SJCRH30 (cell line): Measurements from ENCODE around the gene TPBGL. TPM values are rescaled to one million over a fixed set of nuclear protein-coding genes. Genes with fewer than 3 reads are reported as not detected.

Experiments used
- DNase-seq, 2 experiments: peaks; one replicate each; pipeline ENCODE4 v3.0.0-alpha.2; 2015 to 2020
- H3K27ac ChIP-seq: fragments of 250-450 bp; sonication (Bioruptor Pico); 2 replicates; pipeline ENCODE4 v1.5.1; 2020; ENCODE audit warnings: mild to moderate bottlenecking, moderate library complexity
- H3K27me3 ChIP-seq: fragments of 250-450 bp; sonication (Bioruptor Pico); 2 replicates; pipeline ENCODE4 v1.5.1; 2020; ENCODE audit warnings: mild to moderate bottlenecking, moderate library complexity
- H3K36me3 ChIP-seq: fragments of 250-450 bp; sonication (Bioruptor Pico); 2 replicates; pipeline ENCODE4 v1.5.1; 2020; ENCODE audit warnings: mild to moderate bottlenecking, moderate library complexity
- H3K4me1 ChIP-seq: fragments of 250-450 bp; sonication (Bioruptor Pico); 2 replicates; pipeline ENCODE4 v1.5.1; 2020; ENCODE audit warnings: mild to moderate bottlenecking, moderate library complexity
- H3K4me3 ChIP-seq: fragments of 250-450 bp; sonication (Bioruptor Pico); 2 replicates; pipeline ENCODE4 v1.5.1; 2020; ENCODE audit warnings: mild to moderate bottlenecking, moderate library complexity
- H3K9me3 ChIP-seq: fragments of 250-450 bp; sonication (Bioruptor Pico); replicated peaks from 2 replicates; pipeline ENCODE4 v1.5.1; 2020; ENCODE audit warnings: mild to moderate bottlenecking, moderate library complexity
- total RNA-seq: library from RNA; depleted of rRNA; stranded (reverse); fragments of >200 nt; shearing (Covaris generic); gene quantifications from 2 replicates; pipeline ENCODE4 v1.2.3, GENCODE V29; 2014; rRNA removed

The TPBGL gene
- total RNA-seq = not detected in 2 replicates

GRCh38 chr11:75240311-75241035 is at the start of gene TPBGL:
TPBGL (plus strand) TSS chr11:75240774; CDS start chr11:75241050, 276 bp downstream.
- no peak for DNase-seq
- Histone ChIP-seq H3K9me3 (no peaks in the 10 kb centered on the region), H3K27me3 (no peaks in the 10 kb centered on the region), H3K36me3 (no peaks in the 10 kb centered on the region), H3K27ac (no peak within 1 kb of the TSS), H3K4me1 (no peaks in the 10 kb centered on the region), H3K4me3 (no peak within 1 kb of the TSS)

DNA sequence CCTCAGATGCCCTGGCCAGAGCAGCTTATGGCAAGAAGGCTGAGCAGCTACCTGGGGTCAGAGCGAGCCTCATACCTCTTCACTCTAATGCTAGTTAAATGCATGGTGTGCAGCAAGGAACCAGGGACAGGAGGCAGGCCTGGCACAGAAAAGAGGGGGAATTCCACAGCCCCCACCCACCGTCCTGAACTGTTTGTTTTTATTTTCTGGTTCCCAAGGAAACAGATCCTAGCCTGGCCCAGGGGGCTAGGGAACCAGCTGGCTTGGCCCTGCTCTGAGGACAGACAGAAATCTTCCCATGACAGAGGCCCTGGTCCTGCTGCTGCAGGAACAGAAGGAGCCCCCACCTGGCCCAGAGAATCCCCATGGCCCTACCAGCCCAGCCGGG is 49.2 kb upstream of the TPBGL start:
- Histone ChIP-seq H3K27me3 (no peaks in the 10 kb centered on the region), H3K9me3 (no peaks in the 10 kb centered on the region), H3K4me1 (peaks cover 12% of the 10 kb centered on the region; the same call in 1 of the 2 replicates), H3K4me3 (no peak overlapping the region), H3K27ac (no peak overlapping the region), H3K36me3 (no peaks in the 10 kb centered on the region)
- DNase-seq = peak; percentile 26 to 37

- no peaks in the 10 kb centered on the region for H3K27me3 ChIP-seq
- H3K4me1 ChIP-seq = peaks cover 22% of the 10 kb centered on the region
- no peak overlapping the region for H3K4me3 ChIP-seq
- no peak for DNase-seq
- no peak overlapping the region for H3K27ac ChIP-seq
- H3K36me3 ChIP-seq = no peaks in the 10 kb centered on the region
- no peaks in the 10 kb centered on the region for H3K9me3 ChIP-seq
These were observed 47.3 kb upstream of the TPBGL start for GRCh38 chr11:75193271-75193670.

DNA sequence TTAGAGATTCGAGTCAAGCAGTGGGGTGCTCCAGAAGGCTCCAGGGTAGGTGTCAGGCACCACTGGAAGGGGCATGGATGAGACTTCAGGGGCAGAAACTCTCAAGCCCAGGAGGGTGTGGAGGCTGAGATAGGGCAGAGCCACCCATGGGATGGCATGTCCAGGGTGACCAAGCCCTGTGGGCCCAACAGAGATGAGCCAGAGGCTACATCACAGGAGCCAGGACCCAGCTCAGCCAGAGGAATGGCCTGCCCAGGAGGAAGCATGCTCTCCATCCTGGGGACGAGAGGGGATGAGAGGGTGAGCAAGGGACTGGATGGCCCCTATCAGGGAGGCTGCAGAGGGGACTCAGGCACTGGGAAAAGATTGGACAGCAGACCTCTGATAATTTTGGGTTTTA is 46.9 kb upstream of the TPBGL start:
- no peak for DNase-seq
- H3K4me3 ChIP-seq = no peak overlapping the region
- peaks cover 27% of the 10 kb centered on the region for H3K4me1 ChIP-seq
- H3K36me3 ChIP-seq = no peaks in the 10 kb centered on the region
- no peaks in the 10 kb centered on the region for H3K9me3 ChIP-seq
- H3K27me3 ChIP-seq = no peaks in the 10 kb centered on the region
- H3K27ac ChIP-seq = no peak overlapping the region

DNA sequence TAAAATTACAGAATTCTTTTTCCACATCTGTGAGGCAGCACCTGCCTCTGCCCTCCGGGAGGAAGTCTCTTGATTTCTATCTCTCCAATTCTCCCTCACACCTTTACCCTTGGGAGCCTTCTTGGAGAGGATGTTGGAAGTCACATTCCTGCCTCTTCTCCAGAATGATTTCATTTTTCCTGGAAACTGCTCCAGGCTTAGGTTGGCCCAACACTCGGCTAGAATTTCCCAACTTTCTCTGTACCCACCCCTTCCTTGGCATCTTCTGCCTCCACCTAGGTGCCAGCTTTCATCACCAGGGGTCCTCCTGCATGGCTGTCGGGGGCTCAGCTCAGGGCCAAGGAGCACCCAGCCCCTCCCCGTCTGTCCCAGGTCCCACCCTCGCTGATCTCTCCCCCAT is 46.4 kb upstream of the TPBGL start:
- H3K4me1 ChIP-seq = peaks cover 31% of the 10 kb centered on the region
- H3K4me3 ChIP-seq = no peak overlapping the region
- no peaks in the 10 kb centered on the region for H3K9me3 ChIP-seq
- no peak for DNase-seq
- H3K27me3 ChIP-seq = no peaks in the 10 kb centered on the region
- no peaks in the 10 kb centered on the region for H3K36me3 ChIP-seq
- H3K27ac ChIP-seq = no peak overlapping the region

DNA sequence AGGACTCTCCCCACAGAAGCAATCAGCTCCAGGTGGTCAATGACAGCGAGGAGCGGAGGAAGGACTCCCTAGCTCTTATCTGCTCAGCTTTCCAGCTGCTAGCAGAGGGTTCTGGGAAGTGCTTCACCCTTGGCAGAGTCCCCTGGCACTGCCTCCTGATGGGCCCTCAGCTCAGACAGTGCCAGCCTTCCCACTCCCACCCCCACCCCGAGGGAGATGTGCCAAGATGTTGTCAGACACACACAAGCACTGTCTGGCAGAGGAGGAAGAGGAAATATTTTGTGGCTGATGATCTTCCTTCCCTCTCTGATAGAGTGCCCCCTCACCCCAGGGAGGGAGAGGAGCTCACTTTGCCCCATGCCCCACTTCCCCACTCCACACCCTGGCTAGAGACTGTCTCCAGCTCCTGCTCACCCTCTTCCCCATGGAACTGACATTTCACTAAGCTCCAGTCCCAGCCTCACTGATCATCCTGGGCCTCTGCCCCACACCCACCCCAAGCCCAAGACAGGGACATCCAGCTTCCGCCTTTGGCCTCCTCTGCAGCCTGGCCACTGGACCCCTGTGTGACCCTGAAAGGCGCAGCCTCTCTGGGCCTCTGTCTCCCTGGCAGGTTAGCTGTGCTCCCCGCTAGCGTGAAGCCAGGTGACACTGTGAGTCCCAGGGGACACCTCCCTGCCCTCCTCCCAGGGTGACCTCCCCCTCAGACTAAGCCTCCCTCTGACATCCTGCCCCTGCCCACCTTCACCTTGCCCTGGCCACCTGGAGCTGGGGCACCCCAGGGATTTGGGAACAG is 45.2 kb upstream of the TPBGL start:
- Histone ChIP-seq H3K27me3 (no peaks in the 10 kb centered on the region), H3K9me3 (no peaks in the 10 kb centered on the region), H3K4me1 (peaks cover 43% of the 10 kb centered on the region), H3K36me3 (no peaks in the 10 kb centered on the region), H3K27ac (no peak overlapping the region), H3K4me3 (no peak overlapping the region)
- no peak for DNase-seq

GRCh38 chr11:75196426-75196825 is 44.1 kb upstream of the TPBGL start:
- Histone ChIP-seq H3K27ac (no peak overlapping the region), H3K27me3 (no peaks in the 10 kb centered on the region), H3K4me3 (no peak overlapping the region), H3K9me3 (no peaks in the 10 kb centered on the region), H3K4me1 (peaks cover 43% of the 10 kb centered on the region), H3K36me3 (no peaks in the 10 kb centered on the region)
- DNase-seq = peak; percentile 42 to 43

DNA sequence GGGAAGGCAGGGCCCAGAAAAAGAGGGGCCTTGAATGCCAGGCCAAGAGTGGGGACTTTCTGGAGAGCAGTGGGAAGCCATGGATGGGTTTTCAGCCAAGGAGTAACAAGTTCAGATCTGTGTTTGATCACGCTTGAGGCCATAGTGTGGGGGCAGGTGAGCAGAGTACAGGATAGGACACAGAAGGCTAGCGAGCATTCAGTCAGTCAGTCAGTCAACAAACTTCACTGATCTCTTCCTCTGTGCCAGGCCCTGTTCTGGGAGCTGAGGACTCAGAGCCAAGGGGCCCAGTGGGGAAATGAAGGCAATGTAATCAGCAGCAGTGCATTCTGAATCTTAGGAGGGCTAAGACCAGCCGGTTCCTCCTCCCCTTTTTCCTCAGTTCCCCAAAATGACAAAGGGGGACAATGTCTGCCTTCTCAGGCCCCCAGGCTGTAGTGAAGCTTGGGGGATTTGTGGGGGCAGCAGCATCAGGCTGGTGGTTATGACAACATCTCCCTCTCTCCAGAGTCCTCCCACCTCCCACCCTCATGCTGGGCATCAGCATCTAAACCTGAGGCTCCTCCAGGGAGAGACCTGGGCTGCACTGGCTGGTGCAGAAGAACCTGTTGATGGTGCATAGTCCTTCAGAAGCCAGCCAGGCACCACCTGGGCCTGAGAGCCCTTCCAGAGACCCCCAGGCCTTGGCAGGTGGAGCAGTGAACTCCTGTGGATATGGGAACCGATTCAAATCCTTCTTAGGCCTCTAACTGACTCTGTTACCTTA is 42.9 kb upstream of the TPBGL start:
- DNase-seq = no peak
- H3K27me3 ChIP-seq = no peaks in the 10 kb centered on the region

DNA sequence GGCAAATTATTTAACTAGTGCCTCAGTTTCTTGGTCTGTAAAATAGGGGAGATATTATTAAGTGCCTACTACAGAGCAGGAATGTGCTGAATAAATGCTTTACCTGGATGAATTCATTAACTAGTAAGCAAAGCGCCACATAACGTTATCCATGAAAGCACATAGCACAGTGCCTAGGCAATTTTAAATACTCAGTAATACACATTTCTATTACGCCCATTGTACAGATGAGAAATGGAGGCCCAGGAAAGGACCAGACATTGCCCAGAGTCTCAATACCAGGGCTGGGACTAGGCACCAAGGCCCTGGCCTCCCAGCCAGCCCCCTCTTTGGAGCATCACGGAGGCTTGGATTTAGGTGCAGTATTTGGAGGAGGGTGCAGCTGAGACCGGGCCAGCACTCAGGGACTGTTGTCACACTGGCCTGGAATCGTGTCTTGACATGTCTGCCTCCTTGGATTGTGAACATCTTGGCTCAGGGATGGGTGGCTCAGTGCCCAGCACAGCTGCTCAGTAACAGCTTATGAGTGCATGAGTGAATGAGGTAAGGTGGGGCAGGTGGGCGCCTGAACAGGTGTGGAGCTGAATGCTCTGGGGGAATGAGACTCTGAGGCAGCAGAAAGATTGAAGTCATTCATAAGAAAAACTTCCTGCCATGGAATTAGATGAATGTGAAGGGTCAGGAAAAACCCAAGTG is 42.1 kb upstream of the TPBGL start:
- Histone ChIP-seq H3K27ac (peak overlapping the region; percentile 50; the same call in 1 of the 2 replicates), H3K4me1 (peaks cover 39% of the 10 kb centered on the region), H3K36me3 (no peaks in the 10 kb centered on the region), H3K4me3 (no peak overlapping the region), H3K9me3 (no peaks in the 10 kb centered on the region), H3K27me3 (no peaks in the 10 kb centered on the region)
- DNase-seq = peak in 1 of 2 experiments; percentile 40

More for the DNA sequence above, 42.9 kb upstream of the TPBGL start:
- no peak overlapping the region for H3K4me3 ChIP-seq
- no peak overlapping the region for H3K27ac ChIP-seq
- H3K4me1 ChIP-seq = peaks cover 39% of the 10 kb centered on the region
- H3K9me3 ChIP-seq = no peaks in the 10 kb centered on the region
- H3K36me3 ChIP-seq = no peaks in the 10 kb centered on the region

GRCh38 chr11:75199412-75199955 is 41.1 kb upstream of the TPBGL start:
- DNase-seq = peak; percentile 84 to 91
- Histone ChIP-seq H3K4me1 (peaks cover 39% of the 10 kb centered on the region), H3K4me3 (no peak overlapping the region), H3K9me3 (no peaks in the 10 kb centered on the region), H3K27me3 (no peaks in the 10 kb centered on the region), H3K36me3 (no peaks in the 10 kb centered on the region), H3K27ac (peak overlapping the region; percentile 50)

GRCh38 chr11:75200051-75200450 is 40.5 kb upstream of the TPBGL start:
- no peaks in the 10 kb centered on the region for H3K27me3 ChIP-seq
- DNase-seq = peak in 1 of 2 experiments; percentile 49
- peak overlapping the region; percentile 50 for H3K27ac ChIP-seq
- peaks cover 39% of the 10 kb centered on the region for H3K4me1 ChIP-seq
- no peaks in the 10 kb centered on the region for H3K9me3 ChIP-seq
- H3K36me3 ChIP-seq = no peaks in the 10 kb centered on the region
- H3K4me3 ChIP-seq = no peak overlapping the region

GRCh38 chr11:75200531-75200930 is 40.0 kb upstream of the TPBGL start:
- DNase-seq = no peak
- Histone ChIP-seq H3K4me3 (no peak overlapping the region), H3K27me3 (no peaks in the 10 kb centered on the region), H3K36me3 (no peaks in the 10 kb centered on the region), H3K27ac (no peak overlapping the region), H3K9me3 (no peaks in the 10 kb centered on the region), H3K4me1 (peaks cover 39% of the 10 kb centered on the region)

- no peak overlapping the region for H3K4me3 ChIP-seq
- DNase-seq = no peak
- H3K4me1 ChIP-seq = peaks cover 29% of the 10 kb centered on the region
- no peaks in the 10 kb centered on the region for H3K36me3 ChIP-seq
- no peak overlapping the region for H3K27ac ChIP-seq
- no peaks in the 10 kb centered on the region for H3K27me3 ChIP-seq
- no peaks in the 10 kb centered on the region for H3K9me3 ChIP-seq
These were observed 38.8 kb upstream of the TPBGL start for GRCh38 chr11:75201771-75202170.

GRCh38 chr11:75202195-75202594 is 38.4 kb upstream of the TPBGL start:
- DNase-seq = no peak
- Histone ChIP-seq H3K36me3 (no peaks in the 10 kb centered on the region), H3K27ac (no peak overlapping the region), H3K27me3 (no peaks in the 10 kb centered on the region), H3K9me3 (no peaks in the 10 kb centered on the region), H3K4me1 (peaks cover 26% of the 10 kb centered on the region), H3K4me3 (no peak overlapping the region)
